HFFc6 (cell line): ENCODE measurements around the gene PSG7. TPM values are rescaled to one million over a fixed set of nuclear protein-coding genes. Genes with fewer than 3 reads are reported as not detected.
"Not testable (repeated sequence)": the region's sequence is repeated elsewhere in the genome, so short reads cannot be mapped to it uniquely, and the experiment has no call there.

Experiments used
- DNase-seq: peaks from one replicate; pipeline ENCODE4 v3.0.0-alpha.2; 2018
- H3K27ac Mint-ChIP-seq: 2 replicates; pipeline ENCODE4 v1.8.0; 2020; ENCODE audit warnings: mild to moderate bottlenecking, mixed read lengths
- H3K27me3 Mint-ChIP-seq: 2 replicates; pipeline ENCODE4 v1.8.0; 2021; ENCODE audit warnings: mild to moderate bottlenecking, moderate library complexity, mixed read lengths; ENCODE audit not compliant: insufficient read depth
- H3K36me3 Mint-ChIP-seq: 2 replicates; pipeline ENCODE4 v1.8.0; 2021; ENCODE audit warnings: low read depth, mixed read lengths
- H3K4me1 Mint-ChIP-seq: 2 replicates; pipeline ENCODE4 v1.8.0; 2020; ENCODE audit warnings: low read depth, mixed read lengths
- H3K4me3 Mint-ChIP-seq: 2 replicates; pipeline ENCODE4 v1.8.0; 2020; ENCODE audit warnings: mild to moderate bottlenecking, moderate library complexity, mixed read lengths
- H3K9me3 Mint-ChIP-seq: 2 replicates; pipeline ENCODE4 v1.8.0; 2020; ENCODE audit warnings: mild to moderate bottlenecking, mixed read lengths
- CTCF ChIP-seq: fragments of 200-600 bp; sonication (generic); IDR thresholded peaks from 2 replicates; pipeline ENCODE4 v1.5.0; 2021; ENCODE audit warnings: antibody characterized with exemption, mild to moderate bottlenecking
- total RNA-seq, 6 experiments: library from RNA; stranded (reverse); fragmentation: NEBNext Ultra II Directional; extraction: Animal tissue kit (Norgen Biotek cat#: 25700); gene quantifications; 2 replicates in 1 of 6; 3 replicates in 5 of 6; pipeline ENCODE4 v1.2.3, GENCODE V29; 2021

Gene PSG7
- total RNA-seq, 6 experiments from 2014 or later: 0.10 to 0.28 (median 0.18) TPM; not detected in 1

DNA sequence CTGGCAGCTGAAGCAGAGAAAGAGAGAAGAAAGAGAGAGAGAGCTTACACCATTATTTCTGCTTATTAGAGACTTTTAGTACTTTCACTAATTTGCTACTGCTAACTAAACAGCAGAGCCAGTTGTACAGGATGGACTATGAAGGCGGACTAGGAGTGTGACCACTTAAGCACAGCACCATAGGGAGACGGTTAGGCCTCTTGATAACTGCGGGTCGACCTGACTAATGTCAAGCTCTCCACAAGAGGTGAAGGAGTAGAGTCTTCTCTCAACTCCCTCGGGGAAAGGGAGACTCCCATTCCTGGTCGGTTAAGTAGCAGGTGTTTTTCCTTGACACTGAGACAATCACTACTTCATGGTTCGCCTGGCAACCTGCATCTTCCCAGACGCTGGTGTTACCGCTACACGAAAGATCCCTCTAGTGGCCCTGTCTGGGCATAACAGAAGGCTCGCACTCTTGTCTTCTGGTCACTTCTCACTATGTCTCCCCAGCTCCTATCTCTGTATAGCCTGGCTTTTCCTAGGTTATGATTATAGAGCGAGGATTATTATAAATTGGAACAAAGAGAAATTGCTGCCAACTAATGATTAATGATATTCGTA is 5.3 kb upstream of the PSG7 start:
- H3K27me3 Mint-ChIP-seq: peaks cover 2% of the 10 kb centered on the region; the same call in 1 of the 2 replicates
- no peak for DNase-seq
- H3K9me3 Mint-ChIP-seq: peaks cover 22% of the 10 kb centered on the region
- H3K4me1 Mint-ChIP-seq: peaks cover 46% of the 10 kb centered on the region
- no peak overlapping the region for H3K4me3 Mint-ChIP-seq
- TF ChIP-seq CTCF: peak; percentile 60
- peaks cover 31% of the 10 kb centered on the region for H3K36me3 Mint-ChIP-seq
- H3K27ac Mint-ChIP-seq: no peak overlapping the region

- not testable (repeated sequence) for H3K27me3 Mint-ChIP-seq, DNase-seq, H3K4me3 Mint-ChIP-seq
- Mint-ChIP-seq H3K27ac (peak overlapping the region; percentile 99), H3K9me3 (peaks cover 13% of the 10 kb centered on the region), H3K4me1 (peaks cover 82% of the 10 kb centered on the region), H3K36me3 (peaks cover 29% of the 10 kb centered on the region)
Measured at GRCh38 chr19:42934726-42935125, 2.3 kb downstream of the PSG7 start.

DNA sequence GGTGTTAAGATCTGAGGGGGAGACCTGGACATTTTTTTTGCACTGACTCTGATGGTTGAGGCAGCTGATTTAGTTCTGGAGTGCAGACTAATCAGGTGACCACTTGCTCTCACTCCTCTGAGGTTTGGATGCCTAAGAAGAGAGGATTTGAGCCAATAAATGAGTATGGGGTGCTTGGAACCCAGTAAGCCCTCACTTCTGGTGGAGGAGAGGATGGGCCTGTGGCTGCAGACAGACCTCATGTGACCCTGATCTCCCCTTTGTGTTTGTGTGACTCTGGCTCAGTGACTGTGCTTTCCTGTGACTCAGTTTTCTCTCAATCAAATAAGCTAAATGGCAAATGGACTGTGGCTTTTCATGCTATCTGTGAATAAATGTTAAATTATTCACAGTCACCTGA is 2.8 kb downstream of the PSG7 start:
- peak overlapping the region; percentile 28; the same call in 1 of the 2 replicates for H3K4me3 Mint-ChIP-seq
- H3K36me3 Mint-ChIP-seq: peaks cover 24% of the 10 kb centered on the region
- peak overlapping the region; percentile 99 for H3K27ac Mint-ChIP-seq
- not testable (repeated sequence) for H3K27me3 Mint-ChIP-seq, H3K9me3 Mint-ChIP-seq
- peak; percentile 63 for DNase-seq
- peaks cover 77% of the 10 kb centered on the region for H3K4me1 Mint-ChIP-seq

- Mint-ChIP-seq H3K27ac (peak overlapping the region; percentile 99), H3K4me1 (peaks cover 77% of the 10 kb centered on the region), H3K36me3 (peaks cover 16% of the 10 kb centered on the region)
- H3K9me3 Mint-ChIP-seq, H3K4me3 Mint-ChIP-seq, H3K27me3 Mint-ChIP-seq, DNase-seq: not testable (repeated sequence)
Measured at GRCh38 chr19:42933412-42933811, 3.6 kb downstream of the PSG7 start.

- H3K36me3 Mint-ChIP-seq: peaks cover 12% of the 10 kb centered on the region
- H3K27me3 Mint-ChIP-seq, H3K9me3 Mint-ChIP-seq: not testable (repeated sequence)
- peak overlapping the region; percentile 99 for H3K27ac Mint-ChIP-seq
- peak overlapping the region; percentile 67 for H3K4me3 Mint-ChIP-seq
- DNase-seq: peak; percentile 99
- H3K4me1 Mint-ChIP-seq: peaks cover 84% of the 10 kb centered on the region
Measured at GRCh38 chr19:42932485-42933101, 4.4 kb downstream of the PSG7 start.

- not testable (repeated sequence) for H3K27me3 Mint-ChIP-seq, H3K36me3 Mint-ChIP-seq, H3K9me3 Mint-ChIP-seq
- H3K27ac Mint-ChIP-seq: peak overlapping the region; percentile 81
- peak; percentile 84 for DNase-seq
- peaks cover 71% of the 10 kb centered on the region for H3K4me1 Mint-ChIP-seq
- TF ChIP-seq CTCF: peak; percentile 88
- H3K4me3 Mint-ChIP-seq: peak overlapping the region; percentile 4; the same call in 1 of the 2 replicates
Measured at GRCh38 chr19:42930214-42930613, 6.8 kb downstream of the PSG7 start.

GRCh38 chr19:42928896-42929295 is 8.1 kb downstream of the PSG7 start:
- TF ChIP-seq CTCF: no peak
- H3K27me3 Mint-ChIP-seq: peaks cover 3% of the 10 kb centered on the region
- H3K9me3 Mint-ChIP-seq: no peaks in the 10 kb centered on the region
- no peak overlapping the region for H3K27ac Mint-ChIP-seq
- no peak for DNase-seq
- H3K4me1 Mint-ChIP-seq: peaks cover 58% of the 10 kb centered on the region
- no peaks in the 10 kb centered on the region for H3K36me3 Mint-ChIP-seq
- no peak overlapping the region for H3K4me3 Mint-ChIP-seq
